SIG-M5 treated with dmso at 0.1 percent for 504 hours (cell line): ENCODE data around the gene CR1.
"Not testable (repeated sequence)": the region's sequence is repeated elsewhere in the genome, so short reads cannot be mapped to it uniquely, and the experiment has no call there.

Experiments
- DNase-seq: peaks from one replicate; lab custom pipeline; 2025; ENCODE audit not compliant: unreplicated experiment; lab: John Stamatoyannopoulos, UW

The CR1 gene

DNA sequence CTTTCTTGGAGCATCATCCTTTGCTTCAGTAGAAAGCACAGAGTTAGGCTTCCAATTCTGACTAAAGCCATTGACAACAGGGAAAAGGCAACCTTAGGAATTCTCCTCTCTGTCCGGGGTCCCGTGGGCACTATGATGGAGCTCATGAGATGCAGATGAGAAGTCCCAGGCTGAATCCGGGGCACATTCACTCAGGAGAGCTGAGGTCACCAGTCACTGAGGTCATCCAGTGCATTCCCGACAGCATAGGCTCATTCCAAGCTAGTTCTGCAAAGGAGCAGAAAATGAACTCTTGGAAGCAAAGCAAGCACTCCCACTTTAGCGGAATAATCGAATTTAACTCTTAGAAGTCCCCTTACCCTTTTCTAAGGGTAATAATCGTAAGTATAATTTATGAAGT lies 6.8 kb downstream of the CR1 start:
- DNase-seq = no peak

DNA sequence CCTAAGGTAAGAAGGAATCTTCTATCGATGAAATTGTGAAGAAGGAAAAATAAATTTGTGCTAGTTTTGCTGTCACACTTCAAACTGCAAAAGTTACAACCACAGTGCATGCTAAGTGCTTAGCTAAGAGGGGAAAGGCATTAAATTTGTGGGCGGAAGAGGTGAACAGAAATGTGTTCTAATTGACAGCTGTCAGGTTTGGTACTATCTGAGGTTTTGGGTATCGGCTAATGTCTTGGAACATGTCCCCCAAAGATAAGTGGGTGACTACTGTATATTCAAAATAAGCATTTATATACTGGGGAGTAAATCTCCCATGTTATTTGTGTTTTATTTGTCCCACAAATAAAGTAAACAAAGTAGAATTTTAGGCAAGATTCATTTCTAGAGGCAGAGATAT lies 8.0 kb downstream of the CR1 start:
- DNase-seq = no peak

DNA sequence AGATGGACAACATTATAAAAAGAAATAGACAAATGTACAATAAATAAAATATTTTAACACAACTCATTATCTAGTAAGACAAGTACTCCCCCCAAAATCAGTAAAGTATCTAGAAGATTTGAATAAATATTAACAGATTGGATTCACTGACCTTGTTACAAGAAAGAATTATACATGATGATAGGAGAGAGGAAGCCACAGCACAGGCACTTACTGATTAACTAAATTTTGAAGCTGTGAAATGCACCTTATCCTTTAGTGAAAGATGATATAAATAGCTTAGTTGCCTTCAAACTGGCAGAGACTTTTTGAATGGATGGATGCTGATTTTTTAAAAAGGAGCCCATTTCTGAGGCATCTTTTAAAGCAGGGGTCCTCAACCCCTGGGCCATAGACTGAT lies 8.5 kb downstream of the CR1 start:
- DNase-seq = no peak

GRCh38 chr1:207510444-207510843 lies 14.5 kb downstream of the CR1 start:
- DNase-seq = no peak

- no peak for DNase-seq
Measured at GRCh38 chr1:207514890-207515289, 18.9 kb downstream of the CR1 start.

DNA sequence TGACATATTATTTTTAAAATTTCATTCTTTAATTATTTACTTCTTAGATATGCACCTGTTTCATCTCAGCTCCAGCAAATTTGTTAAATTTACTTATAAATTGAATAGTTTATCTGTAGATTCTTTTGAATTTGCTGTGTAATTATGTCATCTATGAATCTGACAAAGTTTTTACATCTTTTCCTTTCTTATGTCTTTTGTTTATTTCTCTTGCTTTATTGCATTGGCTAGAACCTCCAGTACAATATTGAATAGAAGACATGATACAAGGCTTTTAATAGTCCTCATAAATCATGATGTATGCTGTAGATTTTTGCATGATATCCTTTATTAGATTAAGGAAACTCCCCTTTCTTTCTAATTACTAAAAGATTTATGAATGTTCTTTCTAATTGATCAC lies 20.8 kb downstream of the CR1 start:
- no peak for DNase-seq

GRCh38 chr1:207518608-207519236 lies 22.8 kb downstream of the CR1 start:
- DNase-seq = no peak

GRCh38 chr1:207519505-207520399 lies 23.8 kb downstream of the CR1 start:
- DNase-seq = no peak

DNA sequence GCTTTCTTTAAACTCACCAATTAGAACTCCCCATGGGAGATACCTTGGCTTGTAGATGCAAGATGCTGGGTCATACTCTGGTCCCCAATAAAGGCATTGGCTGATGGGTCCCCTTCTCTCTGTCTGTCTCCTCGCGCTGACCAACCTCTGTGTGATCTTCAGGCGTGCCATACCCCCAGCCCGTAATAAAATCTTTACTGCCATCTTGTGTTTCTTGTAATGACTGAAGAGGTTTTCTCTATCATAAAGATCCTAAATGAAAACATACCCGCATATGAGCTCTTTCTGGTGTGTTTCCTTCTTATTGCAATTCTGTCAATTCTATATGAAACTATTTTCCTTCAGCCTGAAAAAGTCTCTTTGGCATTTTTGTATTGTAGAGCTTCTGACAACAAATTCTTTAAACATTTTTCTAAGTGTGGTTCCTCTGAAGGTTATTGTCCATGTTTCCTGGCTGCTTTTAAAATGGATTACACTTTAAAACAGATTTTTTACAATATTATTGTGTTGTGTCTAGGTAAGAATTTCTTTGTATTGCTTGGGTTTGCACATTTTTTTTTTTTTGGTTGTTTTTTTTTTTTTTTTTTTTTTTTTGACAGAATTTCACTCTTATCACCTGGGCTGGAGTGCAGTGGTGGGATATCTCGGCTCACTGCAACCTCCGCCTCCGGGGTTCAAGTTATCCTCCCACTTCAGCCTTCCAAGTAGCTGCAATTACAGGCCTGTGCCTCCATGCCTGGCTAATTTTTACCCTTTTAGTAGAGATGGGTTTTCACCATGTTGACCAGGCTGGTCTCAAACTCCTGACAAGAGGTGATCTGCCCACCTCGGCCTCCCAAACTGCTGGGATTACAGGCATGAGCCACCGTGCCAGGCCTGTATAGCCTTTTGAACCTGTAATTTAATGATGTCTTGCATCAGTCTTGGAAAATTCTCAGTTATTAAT lies 24.7 kb downstream of the CR1 start:
- DNase-seq = not testable (repeated sequence)

DNA sequence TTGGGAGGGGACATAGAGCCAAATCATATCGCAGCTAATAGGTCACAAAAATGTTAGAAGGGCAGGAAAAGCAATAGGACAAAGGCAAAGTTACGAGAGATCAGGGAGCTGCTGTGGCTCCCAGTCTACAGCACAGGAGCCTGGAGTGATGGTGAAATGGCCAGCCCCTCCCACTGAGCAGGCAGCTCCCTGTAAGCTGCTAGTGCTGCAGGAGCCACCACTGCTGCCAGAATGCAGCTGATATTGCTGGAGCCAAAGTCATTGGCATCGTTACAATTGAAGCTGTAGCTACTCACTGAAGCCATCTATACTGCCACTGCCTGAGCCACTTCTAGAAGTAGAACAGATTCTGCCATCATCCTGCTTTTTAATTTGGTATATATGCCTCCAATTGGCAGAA lies 29.3 kb downstream of the CR1 start:
- not testable (repeated sequence) for DNase-seq

DNA sequence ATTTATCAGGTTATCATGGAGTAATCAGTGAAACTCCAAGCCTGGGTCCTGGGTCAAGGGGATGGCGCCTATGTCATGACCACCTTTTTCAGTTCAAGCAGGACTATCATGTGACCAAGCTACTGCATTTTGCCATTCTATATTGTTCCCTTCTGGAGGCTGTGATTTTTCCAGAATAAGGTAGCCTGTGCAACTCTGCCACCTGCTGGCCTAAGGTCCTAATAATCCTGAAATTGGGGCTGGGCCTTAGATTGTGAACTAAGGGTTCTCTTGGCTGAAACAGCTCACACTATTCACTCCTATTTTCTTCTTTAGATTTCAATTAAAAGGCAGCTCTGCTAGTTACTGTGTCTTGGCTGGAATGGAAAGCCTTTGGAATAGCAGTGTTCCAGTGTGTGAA lies 32.4 kb downstream of the CR1 start:
- not testable (repeated sequence) for DNase-seq

DNA sequence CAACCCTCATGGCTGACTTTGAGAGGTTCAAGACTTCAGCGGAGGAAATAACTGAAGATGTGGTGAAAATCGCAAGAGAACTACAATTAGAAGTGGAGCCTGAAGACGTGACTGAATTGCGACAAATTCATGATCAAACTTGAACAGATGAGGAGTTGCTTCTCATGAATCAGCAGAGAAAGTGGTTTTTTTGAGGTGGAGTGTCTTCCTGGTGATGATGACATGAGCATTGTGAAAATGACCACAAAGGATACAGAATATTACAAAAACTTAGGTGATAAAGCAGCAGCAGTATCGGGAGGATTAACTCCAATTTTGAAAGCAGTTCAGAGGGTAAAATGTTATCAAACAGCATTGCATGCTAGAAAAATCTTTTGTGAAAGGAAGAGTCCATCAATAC lies 40.3 kb downstream of the CR1 start:
- DNase-seq = not testable (repeated sequence)

DNA sequence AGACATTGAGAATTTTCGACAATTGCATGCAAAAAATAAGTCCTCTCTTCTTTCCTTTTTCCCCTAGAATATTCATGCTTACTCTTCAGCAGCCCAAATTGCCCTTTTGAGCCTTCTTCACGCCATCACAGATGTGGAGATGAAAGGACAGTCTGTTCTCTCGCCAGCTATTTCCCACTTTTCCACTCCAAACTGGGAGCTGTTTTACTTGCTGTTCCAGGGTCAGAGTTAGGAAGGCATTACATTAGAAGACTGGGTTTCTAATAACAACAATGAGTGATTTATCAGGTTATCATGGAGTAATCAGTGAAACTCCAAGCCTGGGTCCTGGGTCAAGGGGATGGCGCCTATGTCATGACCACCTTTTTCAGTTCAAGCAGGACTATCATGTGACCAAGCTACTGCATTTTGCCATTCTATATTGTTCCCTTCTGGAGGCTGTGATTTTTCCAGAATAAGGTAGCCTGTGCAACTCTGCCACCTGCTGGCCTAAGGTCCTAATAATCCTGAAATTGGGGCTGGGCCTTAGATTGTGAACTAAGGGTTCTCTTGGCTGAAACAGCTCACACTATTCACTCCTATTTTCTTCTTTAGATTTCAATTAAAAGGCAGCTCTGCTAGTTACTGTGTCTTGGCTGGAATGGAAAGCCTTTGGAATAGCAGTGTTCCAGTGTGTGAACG lies 50.9 kb downstream of the CR1 start:
- not testable (repeated sequence) for DNase-seq

DNA sequence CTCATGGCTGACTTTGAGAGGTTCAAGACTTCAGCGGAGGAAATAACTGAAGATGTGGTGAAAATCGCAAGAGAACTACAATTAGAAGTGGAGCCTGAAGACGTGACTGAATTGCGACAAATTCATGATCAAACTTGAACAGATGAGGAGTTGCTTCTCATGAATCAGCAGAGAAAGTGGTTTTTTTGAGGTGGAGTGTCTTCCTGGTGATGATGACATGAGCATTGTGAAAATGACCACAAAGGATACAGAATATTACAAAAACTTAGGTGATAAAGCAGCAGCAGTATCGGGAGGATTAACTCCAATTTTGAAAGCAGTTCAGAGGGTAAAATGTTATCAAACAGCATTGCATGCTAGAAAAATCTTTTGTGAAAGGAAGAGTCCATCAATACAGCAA lies 58.9 kb downstream of the CR1 start:
- not testable (repeated sequence) for DNase-seq

DNA sequence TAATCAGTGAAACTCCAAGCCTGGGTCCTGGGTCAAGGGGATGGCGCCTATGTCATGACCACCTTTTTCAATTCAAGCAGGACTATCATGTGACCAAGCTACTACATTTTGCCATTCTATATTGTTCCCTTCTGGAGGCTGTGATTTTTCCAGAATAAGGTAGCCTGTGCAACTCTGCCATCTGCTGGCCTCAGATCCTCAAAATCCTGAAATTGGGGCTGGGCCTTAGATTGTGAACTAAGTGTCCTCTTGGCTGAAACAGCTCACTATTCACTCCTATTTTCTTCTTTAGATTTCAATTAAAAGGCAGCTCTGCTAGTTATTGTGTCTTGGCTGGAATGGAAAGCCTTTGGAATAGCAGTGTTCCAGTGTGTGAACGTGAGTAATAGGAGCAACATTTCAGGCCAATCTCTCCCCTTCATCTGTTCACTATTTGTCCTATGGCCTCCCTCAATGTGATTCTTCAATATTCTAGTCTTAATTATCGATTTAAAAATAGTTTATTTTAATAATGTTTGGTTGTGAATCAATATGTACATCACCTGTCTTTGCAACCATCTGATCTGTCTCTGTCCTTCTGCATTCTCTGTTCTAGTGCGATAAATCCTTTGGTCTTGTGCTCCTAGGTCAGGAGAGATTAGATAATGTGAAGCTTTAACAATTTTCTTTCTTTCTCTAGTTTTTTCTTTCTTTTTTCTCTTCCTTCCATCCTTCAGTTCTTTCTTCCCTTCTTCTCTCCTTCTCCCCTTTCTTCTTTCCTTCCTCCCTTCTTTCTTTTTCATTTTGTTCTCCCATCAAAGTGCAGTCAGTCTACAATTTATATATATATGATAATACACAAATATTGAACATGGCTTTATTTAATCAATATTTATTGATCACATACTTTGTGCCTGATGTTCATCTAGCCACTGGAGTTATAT lies 69.8 kb downstream of the CR1 start:
- DNase-seq = peak; percentile 48

DNA sequence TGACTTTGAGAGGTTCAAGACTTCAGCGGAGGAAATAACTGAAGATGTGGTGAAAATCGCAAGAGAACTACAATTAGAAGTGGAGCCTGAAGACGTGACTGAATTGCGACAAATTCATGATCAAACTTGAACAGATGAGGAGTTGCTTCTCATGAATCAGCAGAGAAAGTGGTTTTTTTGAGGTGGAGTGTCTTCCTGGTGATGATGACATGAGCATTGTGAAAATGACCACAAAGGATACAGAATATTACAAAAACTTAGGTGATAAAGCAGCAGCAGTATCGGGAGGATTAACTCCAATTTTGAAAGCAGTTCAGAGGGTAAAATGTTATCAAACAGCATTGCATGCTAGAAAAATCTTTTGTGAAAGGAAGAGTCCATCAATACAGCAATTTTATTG lies 76.0 kb downstream of the CR1 start:
- not testable (repeated sequence) for DNase-seq

DNA sequence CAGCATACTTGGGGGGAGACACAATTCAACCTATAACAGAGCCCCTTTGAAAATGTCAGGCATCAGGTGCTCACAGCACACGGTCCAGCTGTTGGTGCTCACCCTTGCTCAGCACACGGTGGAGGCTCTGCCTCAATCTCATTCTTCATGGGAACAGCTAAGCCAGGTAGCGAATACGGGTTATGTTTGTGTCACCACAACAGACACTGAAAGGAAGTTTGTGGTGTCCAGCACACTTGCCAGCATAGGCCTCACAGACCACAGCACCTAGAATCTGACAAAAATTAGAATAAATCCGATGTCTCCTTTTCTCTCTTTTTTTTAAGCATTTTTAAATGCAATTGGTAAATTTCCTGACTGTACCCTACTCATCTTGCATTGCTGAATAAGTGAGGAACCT lies 77.1 kb downstream of the CR1 start:
- DNase-seq = not testable (repeated sequence)

GRCh38 chr1:207575381-207575780 lies 79.4 kb downstream of the CR1 start:
- DNase-seq = not testable (repeated sequence)

DNA sequence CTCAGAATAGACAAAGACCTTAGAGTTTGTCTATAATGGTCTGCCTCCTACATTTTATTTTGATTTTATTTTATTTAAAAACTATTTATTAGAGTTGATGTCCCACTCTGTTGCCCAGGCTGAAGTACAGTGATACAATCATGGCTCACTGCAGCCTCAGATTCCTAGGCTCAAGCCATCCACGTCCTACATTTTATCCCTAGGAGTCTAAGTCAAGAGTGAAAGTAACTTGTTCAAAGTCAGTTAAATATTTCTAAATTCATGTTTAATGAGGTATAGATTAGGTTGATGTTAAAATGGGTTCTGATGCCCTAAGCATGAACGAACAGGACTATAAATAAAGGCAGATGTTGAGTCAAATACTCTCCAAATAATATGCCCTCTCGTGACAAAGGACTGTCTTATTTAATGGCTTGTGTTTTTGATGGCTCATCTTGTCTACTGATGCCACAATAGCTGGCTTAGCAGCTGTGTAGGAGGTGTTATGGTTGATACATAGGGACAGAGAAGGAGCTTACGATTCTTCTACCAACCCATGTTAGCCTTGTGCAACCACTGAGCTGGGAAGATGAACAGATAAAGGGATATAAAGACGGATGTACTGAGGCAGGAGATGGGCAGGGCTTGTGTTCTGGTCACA lies 83.0 kb downstream of the CR1 start:
- DNase-seq = no peak
